NCI-H1105 treated with DMSO at 0.1 percent for 48 hours (cell line): Measurements from ENCODE around the gene ERC2.

Experiments used
- DNase-seq: peaks from one replicate; lab custom pipeline; 2025; lab: John Stamatoyannopoulos, UW

ERC2 gene

GRCh38 chr3:55490276-55490913 lies 977.9 kb downstream of the ERC2 start:
- no peak for DNase-seq

GRCh38 chr3:55489798-55490132 lies 978.5 kb downstream of the ERC2 start:
- no peak for DNase-seq

DNA sequence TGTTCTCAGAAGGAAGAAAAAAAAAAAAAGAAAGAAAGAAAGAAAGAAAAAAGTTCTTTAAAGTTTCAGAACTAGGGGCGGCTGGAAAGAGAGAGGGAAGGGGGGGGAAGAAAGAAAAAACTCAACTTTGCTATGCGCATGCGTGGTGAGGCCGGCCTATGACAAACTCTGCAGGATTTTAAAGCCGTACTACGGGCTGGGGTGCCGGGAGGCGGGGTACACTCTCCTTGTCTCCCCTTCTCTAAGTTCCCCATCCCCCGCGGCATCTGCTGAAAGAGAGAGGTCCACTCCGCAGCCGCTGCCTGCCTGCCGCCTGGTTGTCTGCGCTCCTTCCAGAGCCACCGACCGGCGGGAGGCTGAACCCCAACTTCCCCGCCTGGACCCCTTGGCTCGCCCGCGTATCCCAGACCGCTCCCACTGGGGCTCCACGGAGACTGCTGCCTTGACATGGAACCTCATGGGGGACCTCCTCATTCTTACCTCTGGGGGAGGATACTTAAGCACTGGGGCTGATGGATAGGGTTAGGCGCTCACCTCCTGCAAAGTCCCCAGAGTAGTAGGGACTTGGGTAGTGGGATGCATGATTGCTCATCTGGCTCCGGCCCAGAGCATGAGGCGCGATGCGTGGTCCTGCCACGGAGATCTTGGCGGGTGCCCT lies 979.7 kb downstream of the ERC2 start:
- DNase-seq, result peak; percentile 13

- DNase-seq, result peak; percentile 45
These were observed 980.7 kb downstream of the ERC2 start for GRCh38 chr3:55487381-55488241.

DNA sequence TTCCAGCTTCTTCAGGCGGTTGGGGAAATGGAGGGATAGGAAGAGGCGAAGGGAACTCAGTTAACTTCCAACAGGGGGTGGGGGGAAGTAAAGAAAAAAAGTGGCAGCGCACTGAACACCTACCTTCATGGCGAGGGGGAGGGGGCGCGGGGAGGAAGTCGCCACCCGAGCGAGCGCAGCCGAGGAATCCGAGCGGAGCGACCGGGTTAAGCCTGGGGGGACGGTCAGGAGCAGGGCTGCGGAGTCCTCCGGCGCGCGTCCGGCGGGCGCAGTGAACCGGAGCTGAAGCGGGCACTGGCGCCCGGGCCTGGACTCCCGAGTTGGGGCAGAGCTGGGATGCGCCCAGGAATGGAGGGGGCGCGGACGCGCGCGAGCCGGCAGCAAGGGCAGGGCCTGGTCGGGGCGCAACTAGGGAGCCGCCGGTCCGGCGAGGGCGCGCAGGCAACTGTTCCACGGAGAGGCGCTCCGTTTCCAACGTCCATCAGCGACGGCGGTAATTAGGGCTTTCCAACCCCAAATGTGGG lies 981.3 kb downstream of the ERC2 start, which contains the start of gene WNT5A:
Gene WNT5A, minus strand, starts transcription at position 450 of the 524 bp plus-strand sequence. Its CDS starts 321 bp downstream, at position 129.
- peak; percentile 45 for DNase-seq

- peak; percentile 60 for DNase-seq
These were observed 982.0 kb downstream of the ERC2 start for GRCh38 chr3:55486101-55486856.

DNA sequence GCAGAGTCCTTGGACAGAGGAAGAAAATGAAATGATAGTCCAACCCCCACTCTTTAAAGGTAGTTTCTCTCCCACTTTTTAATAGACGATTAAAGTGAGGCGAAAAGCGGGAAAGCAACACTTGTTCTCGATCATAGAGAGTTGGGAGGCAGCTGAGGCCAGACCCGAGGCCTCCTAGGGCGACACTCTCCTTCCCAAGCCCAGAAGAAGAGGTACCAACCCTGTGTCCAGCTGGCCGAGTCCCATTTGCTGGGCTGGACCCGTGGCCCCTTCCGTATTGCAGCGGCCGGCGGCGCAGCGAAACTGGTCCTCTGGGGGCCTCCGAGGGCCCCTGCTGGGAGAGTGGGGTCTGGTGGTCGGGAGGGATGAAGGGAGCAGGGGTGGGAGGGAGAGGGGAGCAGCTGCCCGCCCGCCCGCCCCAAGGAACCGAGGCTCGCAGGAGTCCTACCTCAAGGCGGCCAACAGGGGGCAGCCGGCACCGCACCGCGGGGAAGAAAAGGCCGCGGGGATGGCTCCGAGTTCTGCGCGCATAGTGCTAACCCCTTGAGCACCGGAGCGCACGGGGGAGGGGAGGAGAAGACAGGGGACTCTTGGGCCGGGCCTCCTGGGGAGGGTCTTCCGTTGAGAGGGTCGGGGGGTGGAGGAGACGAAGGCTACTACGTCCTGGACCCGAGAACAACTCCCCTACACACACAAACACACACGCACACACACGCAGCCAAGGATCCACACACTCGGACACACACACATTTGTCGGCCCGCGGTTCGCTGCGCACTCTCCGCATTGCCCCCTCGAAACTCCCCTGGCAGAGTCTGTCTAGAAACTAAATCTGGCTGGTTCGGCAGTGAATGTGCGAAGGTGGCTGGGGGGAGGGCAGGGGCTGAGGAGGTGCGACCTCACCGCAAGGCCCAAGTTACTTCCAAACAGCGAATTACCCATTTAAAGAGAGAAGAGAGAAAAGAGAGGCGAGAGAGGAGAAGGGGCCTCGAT lies 983.2 kb downstream of the ERC2 start:
- DNase-seq, result peak; percentile 36

DNA sequence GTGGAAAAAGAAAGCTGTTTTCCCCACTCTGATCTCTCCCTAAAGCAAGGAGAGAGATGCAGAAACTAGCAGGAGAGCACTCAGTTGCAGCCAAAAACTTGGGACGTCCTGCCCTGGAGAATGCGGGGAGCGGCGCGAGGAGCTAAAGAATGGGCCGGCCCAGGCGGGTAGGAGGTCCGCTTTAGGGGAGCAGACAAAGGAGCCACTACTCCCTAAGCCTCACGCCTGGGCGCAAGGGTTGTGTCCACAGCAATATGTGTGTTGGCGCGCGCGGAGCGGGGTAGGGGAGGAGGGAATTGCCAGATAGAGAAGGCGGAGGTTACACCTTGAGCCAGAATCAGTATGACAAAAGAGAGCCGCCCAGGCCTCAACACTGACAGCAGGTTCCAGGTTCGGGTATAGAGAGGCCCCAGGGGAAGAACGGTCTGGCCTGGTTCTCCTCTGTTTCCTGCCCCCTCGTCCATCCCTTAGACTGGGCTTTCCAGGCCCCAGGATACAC lies 984.0 kb downstream of the ERC2 start:
- DNase-seq, result no peak

DNA sequence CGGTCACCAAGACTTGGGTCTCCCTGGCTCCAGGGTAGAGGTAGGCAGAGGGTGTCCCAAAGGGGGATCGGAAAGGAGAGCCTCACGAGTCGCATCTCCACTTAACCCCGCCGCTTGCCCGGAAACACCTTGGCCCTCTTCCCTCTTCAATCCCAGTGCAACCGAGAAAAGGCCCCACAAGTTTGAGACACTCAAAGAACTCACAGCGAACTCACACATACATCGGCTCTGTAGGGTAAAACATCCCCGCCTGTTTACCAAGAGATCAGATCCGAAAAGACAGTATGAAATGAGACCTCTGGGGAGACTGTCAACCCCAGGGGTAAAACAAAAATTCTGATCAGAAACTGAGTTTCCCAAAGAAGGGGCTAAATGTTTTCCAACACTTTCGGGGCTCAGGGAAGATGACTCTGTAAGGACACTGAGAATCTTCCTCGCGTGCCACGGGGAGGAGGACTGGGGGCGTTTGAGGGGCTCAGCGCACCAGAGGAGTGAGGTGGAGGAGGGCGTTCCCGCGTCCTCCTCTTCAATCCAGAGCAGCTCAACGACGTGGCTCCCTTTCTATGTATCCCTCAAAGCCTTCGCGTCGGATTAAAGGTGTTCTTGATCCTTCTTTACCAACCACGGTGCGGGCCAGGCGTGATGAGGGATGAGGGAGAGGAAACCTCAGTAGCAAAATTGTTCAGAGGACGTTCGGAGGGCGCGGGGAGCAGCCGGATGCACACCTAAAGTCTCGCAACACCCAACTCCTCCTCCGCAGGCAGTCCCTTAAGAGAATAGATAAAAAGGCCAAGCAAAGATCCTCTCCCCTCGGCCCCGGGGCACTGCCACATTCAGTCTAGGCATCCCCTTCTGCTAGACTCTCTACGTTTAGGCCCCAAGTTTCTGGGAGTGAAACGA lies 984.8 kb downstream of the ERC2 start:
- no peak for DNase-seq

- no peak for DNase-seq
These were observed 985.6 kb downstream of the ERC2 start for GRCh38 chr3:55482496-55483195.

- no peak for DNase-seq
These were observed 986.3 kb downstream of the ERC2 start for GRCh38 chr3:55481744-55482495.

DNA sequence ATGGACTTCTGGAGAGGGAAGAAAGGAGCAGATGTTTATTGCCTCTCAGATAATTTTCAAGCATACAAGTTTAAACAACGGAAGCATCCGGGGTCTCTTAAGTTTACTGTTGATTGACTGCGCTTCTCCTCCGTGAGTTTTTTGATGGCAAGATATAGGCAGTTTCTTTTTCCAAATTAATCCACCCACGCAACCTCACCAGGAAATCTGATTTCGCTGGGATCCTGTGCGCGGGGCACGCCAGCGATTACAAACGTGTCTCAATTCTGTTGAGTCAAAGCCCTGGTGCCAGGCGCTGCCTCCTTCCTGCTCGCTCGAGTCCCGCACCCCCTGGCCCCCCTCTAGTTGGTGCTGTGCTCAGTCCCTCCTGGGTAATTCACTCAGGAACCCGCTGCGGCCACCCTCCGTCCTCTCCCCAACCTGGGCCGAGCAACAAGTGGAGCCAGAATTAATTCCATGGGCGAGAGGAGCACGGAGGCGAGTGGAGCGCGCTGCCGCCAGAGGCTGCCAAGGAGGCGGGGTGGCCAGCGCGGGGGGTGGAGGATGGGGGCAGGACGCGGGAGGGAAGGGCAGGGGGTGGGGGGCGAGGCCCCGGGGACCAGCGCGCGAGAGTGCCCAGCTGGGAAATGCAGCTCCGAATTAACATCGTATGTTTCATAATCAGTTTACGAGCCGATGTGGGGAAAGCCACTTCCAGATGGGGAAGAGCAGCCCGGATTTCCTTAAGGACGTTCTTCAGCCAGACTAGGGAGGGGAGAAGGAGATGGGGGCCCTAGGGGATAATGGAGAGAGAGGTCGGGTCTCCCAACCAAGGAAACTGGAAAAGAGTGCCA lies 987.1 kb downstream of the ERC2 start:
- DNase-seq, result peak; percentile 16

DNA sequence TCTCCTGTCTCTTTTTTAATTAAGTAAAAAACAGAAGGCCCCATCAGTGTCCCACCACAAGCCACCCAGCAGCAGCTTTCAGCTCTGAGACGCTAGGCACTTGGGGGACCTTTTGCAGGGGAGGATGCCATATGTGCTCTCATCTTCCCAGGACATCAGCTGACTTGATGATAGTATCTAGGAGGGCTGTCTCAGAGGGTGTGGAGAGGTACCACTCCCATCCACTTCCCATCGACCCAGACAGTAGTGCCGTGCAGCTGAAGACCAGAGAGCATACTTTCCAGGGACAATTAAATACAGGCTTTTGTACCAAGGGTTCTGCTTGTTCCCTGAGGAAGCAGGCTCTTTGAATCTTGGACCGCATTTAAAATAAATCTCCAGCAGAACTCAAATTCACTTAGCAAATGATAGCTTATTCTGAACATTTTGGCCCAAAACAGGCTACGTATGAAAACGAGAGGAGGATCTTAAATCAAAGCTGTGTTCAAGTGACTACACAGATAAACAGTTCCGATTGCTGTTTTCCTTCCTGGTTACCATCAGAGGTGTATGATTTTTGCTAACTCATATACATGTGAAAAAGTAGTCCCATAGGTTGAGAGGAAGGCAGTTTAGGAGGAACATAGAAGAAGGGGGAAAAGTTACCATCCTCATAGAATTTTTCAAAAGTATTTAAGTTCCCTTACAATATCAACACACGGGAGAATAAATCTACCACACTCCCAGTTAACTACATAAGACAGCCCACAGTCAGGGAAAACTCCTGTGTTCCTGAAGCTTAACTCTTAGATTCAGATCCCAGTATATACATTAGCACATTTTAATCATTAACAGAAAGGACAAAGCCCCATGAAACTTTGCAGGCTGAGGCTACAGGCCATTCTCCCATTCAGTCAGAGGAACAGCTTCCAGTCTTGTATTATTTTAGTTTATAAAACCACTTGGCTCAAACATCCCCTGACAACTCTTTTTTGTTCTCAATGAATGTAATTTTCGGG lies 990.7 kb downstream of the ERC2 start:
- no peak for DNase-seq

GRCh38 chr3:55476515-55476914 lies 991.8 kb downstream of the ERC2 start:
- no peak for DNase-seq

GRCh38 chr3:55474213-55474632 lies 994.0 kb downstream of the ERC2 start:
- DNase-seq, result no peak

DNA sequence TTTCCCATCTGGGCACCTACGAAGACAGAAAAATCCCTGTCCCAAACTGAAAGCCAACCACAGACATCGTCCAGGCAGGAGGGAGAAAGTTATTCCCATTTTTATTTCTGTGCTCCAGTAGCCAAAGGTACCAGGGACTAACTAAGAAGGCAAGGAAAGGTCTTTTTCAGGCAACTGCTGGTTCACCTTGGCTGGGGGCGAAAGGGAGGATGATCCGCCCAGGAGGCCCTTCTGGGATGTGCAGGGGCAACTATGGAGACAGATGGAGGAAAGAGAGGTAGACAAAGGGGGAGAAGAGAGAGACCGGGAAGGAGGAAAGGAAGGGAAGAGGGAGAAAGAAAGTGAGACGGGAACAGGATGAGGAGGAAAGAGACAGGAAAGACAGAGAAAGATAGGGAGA lies 994.5 kb downstream of the ERC2 start:
- DNase-seq, result no peak
